ENCODE measurements around the gene CALCB.

CALCB gene

DNA sequence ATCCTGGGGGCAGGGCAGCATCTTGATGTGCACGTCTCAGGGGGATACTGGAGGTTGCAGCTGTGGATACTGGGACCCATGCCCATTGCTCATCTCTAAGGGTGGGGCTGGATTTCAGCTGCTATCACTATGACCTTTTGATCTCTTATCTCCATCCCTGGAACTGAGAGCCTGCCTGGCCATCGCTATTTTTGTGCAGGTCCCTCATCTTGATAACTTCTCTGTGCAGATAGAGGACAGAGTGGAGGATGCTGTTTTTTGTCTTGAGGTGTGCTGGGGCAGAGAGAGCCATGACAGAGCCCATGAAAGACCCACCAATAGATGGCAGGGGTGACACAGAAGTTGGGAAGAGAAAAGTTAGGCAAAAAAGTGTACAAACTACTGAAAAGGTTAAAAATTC is 36.2 kb downstream of the CALCB start:
- no peaks in the 10 kb centered on the region for H3K4me1 ChIP-seq (ENCODE audit: insufficient read depth, low read length, severe bottlenecking)
- H3K79me2 ChIP-seq (ENCODE audit: insufficient read depth, low read length), result no peaks in the 10 kb centered on the region

GRCh38 chr11:15111215-15111614 is 37.8 kb downstream of the CALCB start:
- no peak overlapping the region for H3K4me3 ChIP-seq (ENCODE audit: low read depth, low read length, poor library complexity, severe bottlenecking)
- H3K9me2 ChIP-seq (ENCODE audit: low read depth, low read length), result no peaks in the 10 kb centered on the region
- H3K36me3 ChIP-seq (ENCODE audit: insufficient read depth, low read length), result no peaks in the 10 kb centered on the region
- H3K4me1 ChIP-seq (ENCODE audit: insufficient read depth, low read length, severe bottlenecking), result no peaks in the 10 kb centered on the region
- no peaks in the 10 kb centered on the region for H3K79me2 ChIP-seq (ENCODE audit: insufficient read depth, low read length)
- H3K27ac ChIP-seq (ENCODE audit: low read depth, low read length, poor library complexity, severe bottlenecking), result no peak overlapping the region
- H3F3A ChIP-seq (ENCODE audit: insufficient read depth, low read length), result no peaks in the 10 kb centered on the region
- no peak overlapping the region for H2AFZ ChIP-seq (ENCODE audit: low read length)
- TF ChIP-seq EZH2 (IDR thresholded peaks at IDR 0.05; ENCODE audit: borderline replicate concordance, low read length) (no peak), CTCF (IDR thresholded peaks at IDR 0.05; ENCODE audit: low read length) (no peak)
- no peaks in the 10 kb centered on the region for H3K9me3 ChIP-seq (ENCODE audit: low read length)
- no peaks in the 10 kb centered on the region for H4K20me1 ChIP-seq (ENCODE audit: insufficient read depth, low read length)
- no peaks in the 10 kb centered on the region for H3K27me3 ChIP-seq (ENCODE audit: insufficient read depth, low read length)
- H3K4me2 ChIP-seq (ENCODE audit: low read length), result no peak overlapping the region
- no peak overlapping the region for H3K9ac ChIP-seq (ENCODE audit: low read length)

More for the DNA sequence above, 36.2 kb downstream of the CALCB start:
- Histone ChIP-seq H3K27me3 (ENCODE audit: insufficient read depth, low read length) (no peaks in the 10 kb centered on the region), H3K36me3 (ENCODE audit: insufficient read depth, low read length) (no peaks in the 10 kb centered on the region), H3K9ac (ENCODE audit: low read length) (no peak overlapping the region), H3K9me3 (ENCODE audit: low read length) (no peaks in the 10 kb centered on the region), H3K27ac (ENCODE audit: low read depth, low read length, poor library complexity, severe bottlenecking) (no peak overlapping the region), H2AFZ (ENCODE audit: low read length) (no peak overlapping the region), H3K9me2 (ENCODE audit: low read depth, low read length) (no peaks in the 10 kb centered on the region), H4K20me1 (ENCODE audit: insufficient read depth, low read length) (no peaks in the 10 kb centered on the region), H3K4me2 (ENCODE audit: low read length) (no peak overlapping the region), H3F3A (ENCODE audit: insufficient read depth, low read length) (no peaks in the 10 kb centered on the region), H3K4me3 (ENCODE audit: low read depth, low read length, poor library complexity, severe bottlenecking) (no peak overlapping the region)
- TF ChIP-seq CTCF (IDR thresholded peaks at IDR 0.05; ENCODE audit: low read length), result no peak

GRCh38 chr11:15112131-15112541 is 38.7 kb downstream of the CALCB start:
- no peak overlapping the region for H2AFZ ChIP-seq (ENCODE audit: low read length)
- no peaks in the 10 kb centered on the region for H4K20me1 ChIP-seq (ENCODE audit: insufficient read depth, low read length)
- no peak overlapping the region for H3K4me2 ChIP-seq (ENCODE audit: low read length)
- H3K9me3 ChIP-seq (ENCODE audit: low read length), result no peaks in the 10 kb centered on the region
- no peak overlapping the region for H3K27ac ChIP-seq (ENCODE audit: low read depth, low read length, poor library complexity, severe bottlenecking)
- no peak for TF ChIP-seq CTCF (IDR thresholded peaks at IDR 0.05; ENCODE audit: low read length)
- TF ChIP-seq EZH2 (IDR thresholded peaks at IDR 0.05; ENCODE audit: borderline replicate concordance, low read length), result no peak
- H3F3A ChIP-seq (ENCODE audit: insufficient read depth, low read length), result no peaks in the 10 kb centered on the region
- no peak overlapping the region for H3K9ac ChIP-seq (ENCODE audit: low read length)
- H3K79me2 ChIP-seq (ENCODE audit: insufficient read depth, low read length), result no peaks in the 10 kb centered on the region
- no peaks in the 10 kb centered on the region for H3K4me1 ChIP-seq (ENCODE audit: insufficient read depth, low read length, severe bottlenecking)
- no peaks in the 10 kb centered on the region for H3K9me2 ChIP-seq (ENCODE audit: low read depth, low read length)
- H3K36me3 ChIP-seq (ENCODE audit: insufficient read depth, low read length), result no peaks in the 10 kb centered on the region
- H3K4me3 ChIP-seq (ENCODE audit: low read depth, low read length, poor library complexity, severe bottlenecking), result no peak overlapping the region
- H3K27me3 ChIP-seq (ENCODE audit: insufficient read depth, low read length), result no peaks in the 10 kb centered on the region

Data from OCI-LY1 (cell line).